Upper lobe of left lung (tissue), 6 donors: ENCODE data around the gene ODAD4. TPM values are rescaled to one million over a fixed set of nuclear protein-coding genes. Genes with fewer than 3 reads are reported as not detected.

Experiments used
- ATAC-seq, 2 donors: fragments of 200-7000 bp; cut with Tn5 transposase; one replicate each; pipeline ENCODE4 v1.9.1; 2022; ENCODE audit warnings: mild to moderate bottlenecking in 2 of 2, moderate library complexity in 2 of 2; ENCODE audit not compliant: low FRiP score in 2 of 2
- DNase-seq, 2 donors: peaks; one replicate each; pipeline ENCODE4 v3.0.0-alpha.2; 2019 to 2020
- H3K27ac ChIP-seq, 4 donors: fragments of 200-600 bp; sonication (generic); one replicate each; pipeline ENCODE4 v1.5.1; 2016 to 2019
- H3K27me3 ChIP-seq, 4 donors: fragments of 200-600 bp; sonication (generic); one replicate each; pipeline ENCODE4 v1.5.1; 2017 to 2019
- H3K36me3 ChIP-seq, 4 donors: fragments of 200-600 bp; sonication (generic); one replicate each; pipeline ENCODE4 v1.5.1; 2016 to 2019
- H3K4me1 ChIP-seq, 4 donors: fragments of 200-600 bp; sonication (generic); one replicate each; pipeline ENCODE4 v1.5.1; 2018 to 2019
- H3K4me3 ChIP-seq, 4 donors: fragments of 200-600 bp; sonication (generic); one replicate each; pipeline ENCODE4 v1.5.1; 2017 to 2019; ENCODE audit warnings: mild to moderate bottlenecking in 2 of 4, moderate library complexity in 1 of 4
- H3K9me3 ChIP-seq, 4 donors: fragments of 200-600 bp; sonication (generic); one replicate each; pipeline ENCODE4 v1.5.1; 2018 to 2019
- CTCF ChIP-seq, 6 experiments: fragments of 450-650 bp in 4 of 6; fragments of 200-600 bp in 2 of 6; sonication (generic) in 2 of 6; IDR thresholded peaks; one replicate each; pipeline ENCODE4 v1.5.1; 2016 to 2019; ENCODE audit warnings: antibody characterized with exemption in 6 of 6
- EP300 ChIP-seq, 4 donors: sonication (generic); formaldehyde crosslinking; IDR thresholded peaks; one replicate each; pipeline ENCODE4 v1.5.1; 2017; ENCODE audit warnings: antibody characterized with exemption in 4 of 4, control low read depth in 2 of 4
- POLR2A ChIP-seq, 4 donors: fragments of 450-650 bp; IDR thresholded peaks; one replicate each; pipeline ENCODE4 v1.5.1; 2016 to 2017; ENCODE audit warnings: antibody characterized with exemption in 4 of 4, mild to moderate bottlenecking in 2 of 4
- POLR2AphosphoS5 ChIP-seq, 2 donors: sonication (generic); formaldehyde crosslinking; IDR thresholded peaks; one replicate each; pipeline ENCODE4 v1.5.1; 2017; ENCODE audit warnings: antibody characterized with exemption in 2 of 2
- WGBS, 2 donors: methylation state at CpG; one replicate each; pipeline ENCODE4 v1.1.5; 2017 to 2018; 5-methylcytosine and 5-hydroxymethylcytosine counted together
- total RNA-seq, 6 donors: library from RNA; depleted of rRNA in 4 of 6; stranded (reverse); fragments of >200 nt in 4 of 6; gene quantifications; one replicate each; pipeline versions ENCODE4 v1.1.0 to v1.2.1, GENCODE V29; 2016 to 2021
- donor health status: DM: no; HTN: no; CAD: no; lungs with moderate emphysema.
- donor health status: DM: no; HTN: yes; CAD: no; lungs with severe emphysema.

Gene ODAD4
- total RNA-seq, 6 donors from 2014 or later: 1.2 to 16.9 (median 4.8) TPM

GRCh38 chr17:41910701-41911391 lies 19.6 kb upstream of the ODAD4 start:
- H3K36me3 ChIP-seq: peaks cover 14 to 78% (median 76%) of the 10 kb centered on the region in 4 donors

GRCh38 chr17:41912925-41913324 lies 17.5 kb upstream of the ODAD4 start:
- 64 to 88% methylated on average over 1 of the region's 1 CpG for WGBS, 2 donors
- H3K4me1 ChIP-seq: peaks cover 12 to 45% (median 29%) of the 10 kb centered on the region in 4 donors
- ATAC-seq (no peak), DNase-seq (no peak)
- TF ChIP-seq EP300 (IDR thresholded peaks at IDR 0.05): no peak
- TF ChIP-seq POLR2AphosphoS5 (IDR thresholded peaks at IDR 0.05): no peak
- no peak for TF ChIP-seq CTCF (IDR thresholded peaks at IDR 0.05)
- TF ChIP-seq POLR2A (IDR thresholded peaks at IDR 0.05): no peak
- no peaks in the 10 kb centered on the region for H3K27me3 ChIP-seq
- H3K36me3 ChIP-seq: peaks cover 13 to 58% (median 55%) of the 10 kb centered on the region in 4 donors
- H3K4me3 ChIP-seq: no peak overlapping the region
- H3K9me3 ChIP-seq: no peaks in the 10 kb centered on the region
- H3K27ac ChIP-seq: no peak overlapping the region

More at GRCh38 chr17:41910701-41911391, 19.6 kb upstream of the ODAD4 start:
- peaks cover 2 to 24% (median 19%) of the 10 kb centered on the region in 4 donors for H3K4me1 ChIP-seq
- H3K27ac ChIP-seq: no peak overlapping the region
- no peaks in the 10 kb centered on the region for H3K9me3 ChIP-seq
- H3K4me3 ChIP-seq: no peak overlapping the region
- WGBS, 2 donors: 90 to 98% methylated on average over 9 to 13 of the region's 13 CpGs
- DNase-seq (peak in 1 of 2 donors; percentile 40), ATAC-seq (peak in 1 of 2 donors; percentile 84)
- no peak for TF ChIP-seq POLR2A (IDR thresholded peaks at IDR 0.05)
- no peak for TF ChIP-seq CTCF (IDR thresholded peaks at IDR 0.05)
- TF ChIP-seq EP300 (IDR thresholded peaks at IDR 0.05): no peak
- TF ChIP-seq POLR2AphosphoS5 (IDR thresholded peaks at IDR 0.05): no peak
- H3K27me3 ChIP-seq: no peaks in the 10 kb centered on the region

- ATAC-seq (no peak), DNase-seq (no peak)
- whole genome bisulfite sequencing, 2 donors: 86 to 89% methylated on average over 4 of the region's 4 CpGs
- Histone ChIP-seq H3K4me3 (no peak overlapping the region), H3K4me1 (peaks cover 12 to 47% (median 30%) of the 10 kb centered on the region in 4 donors), H3K27ac (no peak overlapping the region), H3K36me3 (peaks cover 10 to 49% (median 48%) of the 10 kb centered on the region in 4 donors), H3K9me3 (no peaks in the 10 kb centered on the region), H3K27me3 (no peaks in the 10 kb centered on the region)
- no peak for TF ChIP-seq POLR2A (IDR thresholded peaks at IDR 0.05)
- TF ChIP-seq EP300 (IDR thresholded peaks at IDR 0.05): no peak
- no peak for TF ChIP-seq CTCF (IDR thresholded peaks at IDR 0.05)
- no peak for TF ChIP-seq POLR2AphosphoS5 (IDR thresholded peaks at IDR 0.05)
Observed at GRCh38 chr17:41913798-41914197, 16.6 kb upstream of the ODAD4 start.

GRCh38 chr17:41914358-41914766 lies 16.1 kb upstream of the ODAD4 start:
- no peaks in the 10 kb centered on the region for H3K27me3 ChIP-seq
- TF ChIP-seq EP300 (IDR thresholded peaks at IDR 0.05) (no peak), CTCF (IDR thresholded peaks at IDR 0.05) (no peak), POLR2AphosphoS5 (IDR thresholded peaks at IDR 0.05) (no peak), POLR2A (IDR thresholded peaks at IDR 0.05) (no peak)
- H3K4me3 ChIP-seq: no peak overlapping the region
- H3K27ac ChIP-seq: no peak overlapping the region
- H3K9me3 ChIP-seq: no peaks in the 10 kb centered on the region
- 77 to 82% methylated on average over 6 of the region's 6 CpGs for WGBS, 2 donors
- ATAC-seq: no peak
- peaks cover 8 to 43% (median 42%) of the 10 kb centered on the region in 4 donors for H3K36me3 ChIP-seq
- H3K4me1 ChIP-seq: peaks cover 14 to 50% (median 32%) of the 10 kb centered on the region in 4 donors
- no peak for DNase-seq
